NCI-H82 treated with DMSO at 0.1 percent for 48 hours (cell line): Measurements from ENCODE around the gene IGF1R.

ENCODE experiments used
- DNase-seq: peaks from one replicate; lab custom pipeline; 2025; ENCODE audit not compliant: unreplicated experiment; lab: John Stamatoyannopoulos, UW

IGF1R gene

GRCh38 chr15:98743177-98743576 is 94.8 kb downstream of the IGF1R start:
- no peak for DNase-seq

- DNase-seq, result peak; percentile 84
Observed at GRCh38 chr15:98744506-98744905, 96.2 kb downstream of the IGF1R start.

GRCh38 chr15:98745179-98745578 is 96.8 kb downstream of the IGF1R start:
- DNase-seq, result no peak

- no peak for DNase-seq
Observed at GRCh38 chr15:98745650-98746374, 97.5 kb downstream of the IGF1R start.

GRCh38 chr15:98746375-98747155 is 98.2 kb downstream of the IGF1R start:
- no peak for DNase-seq

GRCh38 chr15:98751767-98752166 is 103.4 kb downstream of the IGF1R start:
- DNase-seq, result no peak

- DNase-seq, result no peak
Observed at GRCh38 chr15:98753726-98754656, 105.7 kb downstream of the IGF1R start.

- DNase-seq, result no peak
Observed at GRCh38 chr15:98754657-98755022, 106.3 kb downstream of the IGF1R start.

- no peak for DNase-seq
Observed at GRCh38 chr15:98755138-98755537, 106.8 kb downstream of the IGF1R start.

GRCh38 chr15:98755781-98756180 is 107.4 kb downstream of the IGF1R start:
- no peak for DNase-seq

- DNase-seq, result no peak
Observed at GRCh38 chr15:98758224-98758623, 109.9 kb downstream of the IGF1R start.

- no peak for DNase-seq
Observed at GRCh38 chr15:98759277-98759676, 110.9 kb downstream of the IGF1R start.

GRCh38 chr15:98760112-98760826 is 111.9 kb downstream of the IGF1R start:
- DNase-seq, result no peak

- DNase-seq, result no peak
Observed at GRCh38 chr15:98760975-98761374, 112.6 kb downstream of the IGF1R start.

- no peak for DNase-seq
Observed at GRCh38 chr15:98763179-98763578, 114.8 kb downstream of the IGF1R start.

GRCh38 chr15:98764291-98764690 is 116.0 kb downstream of the IGF1R start:
- DNase-seq, result no peak

- DNase-seq, result no peak
Observed at GRCh38 chr15:98765610-98766009, 117.3 kb downstream of the IGF1R start.

GRCh38 chr15:98767692-98768091 is 119.4 kb downstream of the IGF1R start:
- no peak for DNase-seq

GRCh38 chr15:98769867-98770266 is 121.5 kb downstream of the IGF1R start:
- DNase-seq, result no peak

- no peak for DNase-seq
Observed at GRCh38 chr15:98770984-98771383, 122.6 kb downstream of the IGF1R start.

GRCh38 chr15:98771541-98771940 is 123.2 kb downstream of the IGF1R start:
- DNase-seq, result no peak
